ENCODE data around the gene CCDC88C.
"Not testable (repeated sequence)": the region's sequence is repeated elsewhere in the genome, so short reads cannot be mapped to it uniquely, and the experiment has no call there.

The CCDC88C gene

DNA sequence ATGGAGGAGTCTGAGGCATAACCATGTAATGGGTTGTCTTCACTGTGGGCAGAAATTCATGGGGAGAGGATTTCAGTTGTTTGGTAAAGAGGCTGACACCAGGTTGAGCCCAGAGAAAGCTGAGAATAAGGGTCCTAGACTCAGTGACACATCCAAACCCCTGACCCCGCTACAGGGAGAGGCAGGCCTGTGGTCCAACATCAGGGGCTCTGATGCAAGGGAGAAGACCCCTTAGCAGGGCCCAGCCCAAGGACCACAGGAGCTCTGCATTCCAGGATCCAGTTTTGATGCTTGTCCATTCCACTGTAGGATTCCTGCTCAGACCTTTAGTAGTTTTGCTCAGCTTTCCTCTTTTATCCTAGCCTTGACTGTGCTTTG lies 188.6 kb downstream of the CCDC88C start:
- no peak for DNase-seq (ENCODE audit: low read depth, low spot score)
- peak overlapping the region; percentile 15; the same call in 1 of the 2 replicates for H3K4me3 ChIP-seq (ENCODE audit: low read length)

GRCh38 chr14:91228112-91229004 lies 189.3 kb downstream of the CCDC88C start:
- H3K4me3 ChIP-seq (ENCODE audit: low read length): no peak overlapping the region
- no peak for DNase-seq (ENCODE audit: low read depth, low spot score)

DNA sequence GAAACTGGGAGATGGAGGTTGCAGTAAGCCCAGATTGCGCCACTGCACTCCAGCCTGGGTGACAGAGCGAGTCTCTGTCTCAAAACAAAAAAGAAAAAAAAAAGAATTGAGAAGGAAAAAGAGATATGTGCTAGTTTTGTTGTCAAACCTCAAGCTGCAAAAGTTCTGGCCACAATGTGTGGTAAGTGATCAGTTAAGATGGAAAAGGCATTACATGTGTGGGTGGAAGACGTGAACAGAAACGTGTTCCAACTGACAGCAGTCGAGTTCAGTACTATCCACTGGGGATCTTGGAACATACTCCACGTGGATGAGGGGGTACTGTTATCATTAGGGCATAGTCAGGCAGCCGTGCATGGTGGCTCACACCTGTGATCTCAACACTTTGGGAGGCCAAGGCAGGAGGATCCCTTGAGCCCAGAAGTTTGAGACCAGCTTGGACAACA lies 190.4 kb downstream of the CCDC88C start:
- H3K4me3 ChIP-seq (ENCODE audit: low read length): no peak overlapping the region
- DNase-seq (ENCODE audit: low read depth, low spot score): peak; percentile 77

GRCh38 chr14:91226360-91226759 lies 191.3 kb downstream of the CCDC88C start:
- not testable (repeated sequence) for H3K4me3 ChIP-seq (ENCODE audit: low read length); DNase-seq (ENCODE audit: low read depth, low spot score)

DNA sequence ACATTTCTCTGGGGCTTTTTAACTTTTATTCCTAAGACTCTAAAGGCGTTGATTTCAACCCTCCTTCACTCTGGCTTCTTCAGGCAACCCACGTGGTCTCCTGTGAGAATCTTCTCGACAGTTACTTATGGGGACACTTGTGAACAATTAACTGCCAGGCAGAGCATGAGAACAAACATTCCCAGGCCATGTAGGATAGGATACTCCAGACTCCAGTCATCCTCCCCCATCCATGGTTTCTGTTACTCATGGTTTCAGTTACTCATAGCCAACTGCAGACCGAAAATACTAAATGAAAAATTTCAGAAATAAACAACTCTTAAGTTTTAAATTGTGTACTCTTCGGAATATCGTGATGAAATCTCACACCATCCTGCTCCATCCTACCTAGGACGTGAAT lies 192.6 kb downstream of the CCDC88C start:
- H3K4me3 ChIP-seq (ENCODE audit: low read length): no peak overlapping the region
- DNase-seq (ENCODE audit: low read depth, low spot score): no peak

GRCh38 chr14:91223028-91223783 lies 194.4 kb downstream of the CCDC88C start:
- H3K4me3 ChIP-seq (ENCODE audit: low read length): no peak overlapping the region
- DNase-seq (ENCODE audit: low read depth, low spot score): no peak
